ENCODE measurements around the gene IP6K3.

The IP6K3 gene

GRCh38 chr6:33689148-33689494 lies 57.6 kb downstream of the IP6K3 start:
- DNase-seq (ENCODE audit: low read depth), result no peak

DNA sequence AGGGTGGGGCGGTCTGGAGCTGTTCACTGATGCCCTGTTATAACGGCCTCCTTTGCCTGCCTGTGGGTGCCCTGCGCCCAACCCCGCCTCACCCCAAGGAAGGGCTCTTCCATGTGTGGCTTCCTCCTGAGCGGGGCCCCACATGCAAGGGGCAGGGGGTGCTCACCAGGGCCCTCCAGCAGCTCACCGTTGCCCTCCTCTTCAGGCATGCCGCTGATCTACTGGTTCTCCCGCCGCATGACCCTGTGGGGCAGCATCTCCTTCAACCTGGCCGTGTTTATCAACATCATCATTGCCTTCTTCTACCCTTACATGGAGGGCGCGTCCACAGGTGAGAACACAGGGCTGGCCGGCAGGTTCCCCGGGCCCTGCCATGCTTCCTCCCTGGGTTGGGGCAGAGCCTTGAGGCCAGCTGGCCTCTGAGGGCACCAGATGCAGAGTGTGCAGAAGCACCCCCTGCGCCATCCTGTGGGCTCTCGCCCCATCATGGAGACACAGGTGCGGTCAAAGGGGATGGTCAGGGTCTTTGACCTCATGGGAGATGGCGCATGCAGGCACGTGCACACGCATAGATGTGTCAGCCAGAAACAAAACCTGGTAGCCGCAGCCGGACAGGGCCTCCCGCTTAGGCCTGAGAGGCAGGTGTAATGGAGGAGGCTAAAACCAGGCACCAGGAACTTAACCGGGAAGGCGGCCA lies 58.1 kb downstream of the IP6K3 start:
- DNase-seq (ENCODE audit: low read depth), result no peak

DNA sequence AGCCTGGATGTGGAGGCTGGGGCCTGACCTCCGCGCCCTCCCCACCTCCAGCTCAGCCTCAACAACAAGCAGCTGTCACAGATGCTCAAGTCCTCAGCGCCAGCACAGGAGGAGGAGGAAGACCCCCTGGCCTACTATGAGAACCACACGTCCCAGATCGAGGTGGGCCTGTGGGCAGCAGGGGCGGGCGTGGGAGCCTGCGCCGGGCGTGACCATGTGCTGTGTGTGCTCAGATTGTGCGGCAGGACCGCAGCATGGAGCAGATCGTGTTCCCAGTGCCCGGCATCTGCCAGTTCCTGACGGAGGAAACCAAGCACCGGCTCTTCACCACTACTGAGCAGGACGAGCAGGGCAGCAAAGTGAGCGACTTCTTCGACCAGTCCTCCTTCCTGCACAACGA lies 58.7 kb downstream of the IP6K3 start:
- no peak for DNase-seq (ENCODE audit: low read depth)

- DNase-seq (ENCODE audit: low read depth), result no peak
These were observed 59.4 kb downstream of the IP6K3 start for GRCh38 chr6:33686981-33687975.

DNA sequence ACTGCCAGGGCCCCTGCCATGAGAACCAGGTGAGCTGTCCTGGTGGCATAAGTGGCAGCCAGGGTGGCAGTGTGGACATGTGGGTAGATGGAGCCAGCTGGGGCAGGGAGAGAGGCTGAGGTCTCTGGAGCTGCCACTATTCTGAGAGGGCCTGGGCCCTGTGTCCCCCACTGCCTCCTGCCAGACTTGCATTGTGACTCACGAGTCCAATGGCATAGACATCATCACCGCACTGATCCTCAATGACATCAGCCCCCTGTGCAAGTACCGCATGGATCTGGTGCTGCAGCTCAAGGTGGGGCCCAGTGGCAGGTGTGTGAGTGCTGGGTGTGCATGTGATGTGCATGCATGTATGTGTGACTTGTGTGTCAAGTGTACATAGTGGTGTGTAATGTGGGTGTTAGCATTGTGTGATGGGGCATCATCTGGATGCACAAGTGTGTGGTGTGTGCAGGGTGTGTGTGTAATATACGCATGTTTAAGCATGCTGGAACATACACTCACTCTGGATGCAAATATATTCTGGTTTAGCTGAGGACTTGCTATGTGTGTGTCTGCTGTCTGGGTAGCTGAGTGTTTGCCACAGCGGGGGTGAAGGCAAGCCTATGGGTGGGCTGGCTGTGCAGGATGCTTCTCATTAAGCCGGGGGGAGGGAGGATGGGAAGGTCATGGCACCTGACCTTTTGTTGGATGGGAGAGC lies 60.3 kb downstream of the IP6K3 start:
- DNase-seq (ENCODE audit: low read depth), result no peak

- DNase-seq (ENCODE audit: low read depth), result no peak
These were observed 61.1 kb downstream of the IP6K3 start for GRCh38 chr6:33685411-33686224.

DNA sequence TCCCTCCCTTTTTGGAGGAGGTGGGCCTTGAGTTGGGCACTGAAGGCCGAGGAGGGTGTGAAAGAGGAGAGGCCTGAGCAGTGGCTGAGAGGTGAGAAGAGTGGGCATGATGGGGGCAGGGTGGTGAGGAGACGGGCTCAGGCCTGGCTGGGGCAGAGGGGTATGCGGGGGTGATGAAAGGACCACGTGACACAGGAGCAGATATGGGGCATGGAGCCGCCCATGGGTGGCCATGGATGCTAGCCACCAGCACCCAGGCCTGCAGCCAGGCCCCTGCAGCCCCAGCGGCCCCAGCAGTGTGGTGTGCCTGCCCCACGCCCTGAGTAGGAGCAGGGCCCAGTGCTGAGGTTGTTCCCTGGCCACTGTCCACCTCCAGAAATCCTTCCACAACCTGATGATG lies 61.7 kb downstream of the IP6K3 start:
- no peak for DNase-seq (ENCODE audit: low read depth)

- no peak for DNase-seq (ENCODE audit: low read depth)
These were observed 62.2 kb downstream of the IP6K3 start for GRCh38 chr6:33684428-33684896.

DNA sequence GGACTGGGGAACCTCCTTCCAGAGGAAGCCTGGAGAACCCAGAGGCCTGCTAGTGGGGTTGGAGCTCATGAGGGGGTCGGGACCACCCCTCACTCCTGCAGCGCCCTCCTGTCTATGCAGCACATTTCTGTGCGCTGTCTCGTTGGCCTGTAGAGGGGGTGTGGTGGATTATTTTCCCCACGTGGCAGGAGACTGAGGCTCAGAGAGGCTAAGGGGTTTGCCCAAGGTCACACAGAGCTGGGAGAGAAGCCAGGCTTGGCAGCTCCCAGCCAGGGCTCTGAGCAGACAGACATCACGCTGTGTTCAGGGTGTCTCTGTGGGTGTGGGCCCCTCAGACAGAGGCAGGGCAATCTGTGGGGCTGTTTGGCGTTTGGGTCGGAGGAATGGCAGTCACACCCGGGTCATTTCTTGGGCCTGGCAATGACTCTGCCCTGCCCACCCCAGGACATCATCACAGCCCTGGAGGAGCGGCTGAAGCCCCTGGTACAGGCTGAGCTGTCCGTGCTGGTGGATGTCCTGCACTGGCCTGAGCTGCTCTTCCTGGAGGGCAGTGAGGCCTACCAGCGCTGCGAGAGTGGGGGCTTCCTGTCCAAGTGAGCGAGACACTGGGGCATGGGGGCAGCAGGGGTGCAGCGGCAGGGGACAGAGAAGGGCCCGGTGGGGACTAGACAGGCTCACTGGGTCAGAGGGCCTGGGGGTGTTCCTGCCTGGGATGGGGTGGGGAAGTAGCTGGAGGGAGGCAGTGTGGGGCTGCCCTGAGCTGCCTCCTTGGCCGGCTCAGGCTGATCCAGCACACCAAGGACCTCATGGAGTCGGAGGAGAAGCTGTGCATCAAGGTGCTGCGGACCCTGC lies 62.9 kb downstream of the IP6K3 start:
- no peak for DNase-seq (ENCODE audit: low read depth)

- no peak for DNase-seq (ENCODE audit: low read depth)
These were observed 63.6 kb downstream of the IP6K3 start for GRCh38 chr6:33683051-33683571.

GRCh38 chr6:33682341-33682740 lies 64.4 kb downstream of the IP6K3 start:
- DNase-seq (ENCODE audit: low read depth), result no peak

DNA sequence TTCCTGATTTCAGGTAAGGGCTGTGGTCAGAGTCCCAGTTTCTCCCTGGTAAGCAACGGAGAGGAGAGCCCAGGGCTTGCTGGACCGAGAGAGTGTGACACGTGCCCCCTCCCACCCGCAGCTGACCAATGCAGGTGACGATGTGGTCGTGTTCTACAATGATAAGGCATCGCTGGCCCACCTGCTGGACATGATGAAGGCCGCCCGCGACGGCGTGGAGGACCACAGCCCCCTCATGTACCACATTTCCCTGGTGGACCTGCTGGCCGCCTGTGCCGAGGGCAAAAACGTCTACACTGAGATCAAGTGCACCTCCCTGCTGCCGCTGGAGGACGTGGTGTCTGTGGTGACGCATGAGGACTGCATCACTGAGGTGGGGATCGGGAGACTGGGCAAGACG lies 66.9 kb downstream of the IP6K3 start:
- DNase-seq (ENCODE audit: low read depth), result no peak

DNA sequence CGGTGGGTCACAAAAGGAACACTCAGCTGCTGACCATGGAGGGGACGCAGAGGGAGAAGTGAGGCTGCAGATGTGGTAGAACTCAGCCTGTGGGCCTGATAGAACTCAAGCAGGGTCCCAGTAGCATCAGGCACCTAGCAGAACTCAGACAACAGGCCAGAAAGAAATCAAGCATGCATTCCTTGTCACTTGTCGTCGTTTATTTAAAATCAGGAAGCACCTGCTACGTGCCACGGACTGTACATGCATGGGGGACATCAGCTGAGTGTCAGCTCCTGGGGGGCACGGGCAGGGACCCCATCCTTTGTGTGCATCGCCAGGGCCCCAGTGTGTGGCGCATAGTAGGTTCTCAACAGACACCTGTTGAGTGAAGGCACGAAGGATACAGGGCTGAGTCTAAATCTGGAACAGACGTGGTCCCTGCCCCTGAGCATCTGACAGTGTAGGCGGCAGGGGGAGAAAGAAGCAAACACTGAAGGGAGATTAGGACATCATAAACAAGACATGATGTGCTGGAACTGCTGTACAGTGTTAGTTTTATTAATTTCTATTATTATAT lies 67.7 kb downstream of the IP6K3 start:
- no peak for DNase-seq (ENCODE audit: low read depth)

GRCh38 chr6:33678233-33678931 lies 68.3 kb downstream of the IP6K3 start:
- no peak for DNase-seq (ENCODE audit: low read depth)

DNA sequence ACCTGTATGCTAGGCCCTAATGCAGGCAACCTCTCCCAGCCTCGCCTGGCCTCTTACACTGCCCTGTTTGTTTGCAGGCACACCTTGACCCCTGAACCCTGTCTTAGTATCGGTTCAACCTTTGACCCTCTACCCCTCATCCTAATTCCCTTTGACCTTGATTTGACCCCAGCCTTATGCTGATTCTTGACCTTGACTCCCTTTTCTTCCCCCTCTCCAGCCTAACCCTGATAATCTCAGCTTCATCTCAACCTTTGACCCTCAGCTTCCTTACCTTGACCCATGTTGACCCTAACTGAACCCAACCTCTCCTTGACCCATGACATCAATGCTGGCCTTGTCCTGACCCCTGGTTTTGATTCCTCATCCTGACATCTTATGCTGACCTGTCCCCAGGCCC lies 69.0 kb downstream of the IP6K3 start:
- DNase-seq (ENCODE audit: low read depth), result no peak

DNA sequence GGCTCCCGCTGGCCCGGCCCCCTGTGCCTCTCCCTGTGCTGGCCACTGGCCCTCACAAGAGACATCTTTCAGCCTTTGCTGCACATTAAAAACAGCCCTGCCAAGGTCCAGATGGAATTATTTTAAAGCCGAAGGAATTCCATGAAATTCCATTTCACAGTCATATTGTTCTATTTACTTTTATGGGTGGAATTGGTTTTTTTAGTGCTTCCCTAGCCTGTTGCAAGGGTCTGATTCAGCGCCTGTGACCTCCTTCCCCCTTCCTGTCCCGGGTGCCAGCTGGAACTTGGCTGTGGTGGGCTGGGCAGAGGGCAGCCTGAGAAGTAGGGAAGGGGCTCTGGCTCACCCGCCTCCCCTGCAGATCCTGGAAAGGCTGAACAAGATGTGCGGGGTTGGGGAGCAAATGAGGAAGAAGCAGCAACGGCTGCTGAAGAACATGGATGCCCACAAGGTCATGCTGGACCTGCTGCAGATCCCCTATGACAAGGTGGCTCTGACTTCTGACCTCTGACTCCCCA lies 69.5 kb downstream of the IP6K3 start:
- DNase-seq (ENCODE audit: low read depth), result no peak

- no peak for DNase-seq (ENCODE audit: low read depth)
These were observed 70.1 kb downstream of the IP6K3 start for GRCh38 chr6:33676416-33677142.

DNA sequence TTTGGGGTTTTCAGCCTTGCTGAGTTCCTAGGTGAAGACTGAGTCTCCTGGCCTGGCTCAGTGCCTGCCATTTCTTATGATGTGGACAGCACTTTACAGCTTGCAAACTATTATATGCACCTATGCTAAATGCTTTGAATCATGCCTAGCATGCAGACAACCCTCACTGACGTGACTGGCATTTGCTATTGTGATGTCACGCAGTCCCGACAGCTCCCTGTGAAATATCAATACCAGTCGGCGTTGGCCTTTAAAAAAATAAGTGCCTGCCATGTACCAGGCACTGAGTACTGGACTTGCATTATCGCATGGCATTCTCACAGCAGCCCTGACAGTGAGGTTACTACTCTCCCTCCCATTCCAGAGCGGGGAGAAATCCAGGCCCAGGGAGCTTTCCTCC lies 70.7 kb downstream of the IP6K3 start:
- no peak for DNase-seq (ENCODE audit: low read depth)

DNA sequence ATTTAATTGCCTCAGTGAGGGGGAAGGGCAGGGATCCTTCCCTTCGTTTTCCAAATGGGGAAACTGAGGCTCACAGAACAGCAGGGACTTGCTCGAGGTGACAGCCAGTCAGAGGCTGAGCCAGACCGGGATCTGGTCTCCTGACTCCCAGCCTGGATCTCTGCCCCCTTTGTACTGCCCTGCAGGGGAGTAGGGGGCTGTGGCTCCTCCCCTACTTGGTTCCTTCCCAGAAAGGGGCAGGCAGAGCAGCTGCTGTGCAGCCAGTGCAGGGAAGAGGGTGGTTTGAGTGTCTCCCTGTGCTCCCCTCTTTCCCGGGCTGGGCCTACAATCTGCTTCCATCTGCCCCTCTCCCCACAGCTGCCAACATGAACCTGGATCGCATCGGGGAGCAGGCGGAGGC lies 72.9 kb downstream of the IP6K3 start:
- no peak for DNase-seq (ENCODE audit: low read depth)
